Measurements from ENCODE around the gene TMEM260.
"Not testable (repeated sequence)": the region's sequence is repeated elsewhere in the genome, so short reads cannot be mapped to it uniquely, and the experiment has no call there.

TMEM260 gene

DNA sequence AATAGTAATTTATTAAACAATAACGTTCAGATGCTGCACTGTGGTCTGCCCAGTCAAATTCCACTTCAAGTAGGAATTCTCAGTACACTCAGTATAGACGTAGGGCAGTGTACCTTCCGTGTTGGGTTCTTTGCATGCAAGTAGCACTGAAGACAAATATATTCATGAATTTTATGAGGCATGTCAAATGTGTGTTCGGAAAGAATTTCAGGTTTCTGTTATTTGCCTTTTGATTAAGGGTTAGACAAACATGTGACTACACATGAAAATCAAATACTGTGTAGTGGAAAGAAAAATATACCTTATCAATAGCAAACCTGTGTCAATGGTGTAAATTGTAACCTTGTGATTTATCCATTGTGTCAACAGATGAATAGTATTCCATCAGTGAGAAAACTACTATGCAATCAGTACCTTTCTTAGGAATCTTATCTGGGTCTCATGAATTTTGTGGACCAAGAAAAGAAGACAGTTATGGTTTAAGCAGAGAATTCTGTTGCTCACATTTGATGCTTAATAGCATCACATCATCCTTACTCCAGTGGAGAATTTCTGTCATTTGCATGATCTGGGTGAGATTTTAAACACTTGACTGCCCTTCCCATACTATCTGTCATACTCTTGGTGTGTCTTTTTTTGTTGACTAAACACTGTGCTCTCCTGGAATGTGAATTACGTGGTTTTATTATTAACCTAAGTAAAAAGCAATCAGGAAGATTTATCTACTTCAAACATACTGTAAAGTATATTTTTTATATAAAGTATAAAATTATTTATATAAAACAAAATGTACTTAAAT lies 13.3 kb downstream of the TMEM260 start:
- no peak for TF ChIP-seq TAF1 (IDR thresholded peaks at IDR 0.05; ENCODE audit: low read depth, low read length)
- TF ChIP-seq POLR2AphosphoS5 (IDR thresholded peaks at IDR 0.05; ENCODE audit: low read depth, low read length), result no peak
- TF ChIP-seq SPI1 (IDR thresholded peaks at IDR 0.05; ENCODE audit: low read depth, low read length), result no peak
- TF ChIP-seq POU2F2 (IDR thresholded peaks at IDR 0.05; ENCODE audit: low read depth, low read length), result no peak
- TF ChIP-seq POLR2A (IDR thresholded peaks at IDR 0.05; ENCODE audit: low read depth, low read length), result no peak
- no peak for TF ChIP-seq PAX5 (IDR thresholded peaks at IDR 0.05; ENCODE audit: insufficient read depth, low read length, severe bottlenecking)
- DNase-seq (ENCODE audit: insufficient read length, low spot score) (no peak), FAIRE-seq (no peak)

DNA sequence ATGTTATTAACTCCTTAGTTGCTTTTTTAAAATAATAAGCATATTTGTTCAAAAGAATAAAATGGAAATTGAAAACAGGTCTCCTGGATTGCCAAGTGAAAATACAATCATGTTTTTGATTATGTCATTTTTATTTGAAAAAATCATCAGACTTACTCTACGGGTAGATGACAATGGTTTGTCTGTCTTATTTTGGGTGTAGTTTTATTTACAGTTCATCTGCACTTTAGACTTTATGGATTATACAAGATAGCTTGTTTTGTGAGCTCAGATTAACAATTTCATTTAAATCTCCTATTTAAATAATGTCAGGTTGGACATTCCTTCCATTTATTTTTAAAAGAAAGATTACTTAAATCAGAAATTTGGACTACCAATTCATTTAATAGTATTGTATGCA lies 14.8 kb downstream of the TMEM260 start:
- no peak for FAIRE-seq

DNA sequence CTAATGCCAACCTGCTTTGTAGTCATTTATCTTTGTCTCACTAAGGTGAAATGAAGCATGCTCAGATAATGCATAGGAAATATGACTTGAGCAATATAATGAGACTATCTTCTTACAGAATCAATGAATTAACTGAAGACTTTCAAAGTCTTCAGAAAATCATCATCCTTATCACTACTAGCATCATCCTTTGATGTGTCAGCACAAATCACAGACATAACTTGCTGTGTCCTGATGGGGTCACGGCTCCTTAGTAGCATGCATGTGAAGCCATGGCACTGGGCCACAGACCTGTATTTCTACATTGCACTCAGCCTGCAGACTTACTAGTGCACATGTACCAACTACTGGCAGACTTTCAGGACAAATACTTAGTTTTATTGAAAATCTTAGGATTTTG lies 18.9 kb downstream of the TMEM260 start:
- FAIRE-seq (no peak), DNase-seq (ENCODE audit: insufficient read length, low spot score) (no peak)
- TF ChIP-seq PAX5 (IDR thresholded peaks at IDR 0.05; ENCODE audit: insufficient read depth, low read length, severe bottlenecking) (no peak), POLR2AphosphoS5 (IDR thresholded peaks at IDR 0.05; ENCODE audit: low read depth, low read length) (no peak), POLR2A (IDR thresholded peaks at IDR 0.05; ENCODE audit: low read depth, low read length) (no peak), TAF1 (IDR thresholded peaks at IDR 0.05; ENCODE audit: low read depth, low read length) (no peak), SPI1 (IDR thresholded peaks at IDR 0.05; ENCODE audit: low read depth, low read length) (no peak), POU2F2 (IDR thresholded peaks at IDR 0.05; ENCODE audit: low read depth, low read length) (no peak)

More for the DNA sequence above, 14.8 kb downstream of the TMEM260 start:
- no peak for DNase-seq (ENCODE audit: insufficient read length, low spot score)
- TF ChIP-seq SPI1 (IDR thresholded peaks at IDR 0.05; ENCODE audit: low read depth, low read length) (no peak), POU2F2 (IDR thresholded peaks at IDR 0.05; ENCODE audit: low read depth, low read length) (no peak)

DNA sequence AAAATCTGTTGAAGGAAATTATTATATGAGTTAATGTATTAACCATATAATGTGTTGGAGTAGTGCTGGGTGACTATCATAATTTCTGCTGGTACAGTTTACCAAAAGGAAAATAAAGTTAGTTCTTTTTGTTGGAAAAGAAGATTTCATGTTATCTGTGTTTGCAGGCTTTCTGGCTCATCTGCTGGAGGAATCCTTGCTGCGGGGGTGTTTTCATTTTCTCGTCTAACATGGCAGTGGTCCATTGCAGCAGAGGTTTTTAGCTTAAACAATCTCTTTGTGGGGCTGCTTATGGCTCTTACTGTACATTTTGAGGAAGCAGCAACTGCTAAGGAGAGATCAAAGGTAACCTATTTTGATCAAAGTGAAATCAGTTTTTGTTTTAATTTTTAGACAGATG lies 24.1 kb downstream of the TMEM260 start:
- no peak for TF ChIP-seq POLR2AphosphoS5 (IDR thresholded peaks at IDR 0.05; ENCODE audit: low read depth, low read length)
- TF ChIP-seq POLR2A (IDR thresholded peaks at IDR 0.05; ENCODE audit: low read depth, low read length), result no peak
- no peak for TF ChIP-seq POU2F2 (IDR thresholded peaks at IDR 0.05; ENCODE audit: low read depth, low read length)
- TF ChIP-seq SPI1 (IDR thresholded peaks at IDR 0.05; ENCODE audit: low read depth, low read length), result no peak
- TF ChIP-seq TAF1 (IDR thresholded peaks at IDR 0.05; ENCODE audit: low read depth, low read length), result no peak
- no peak for TF ChIP-seq PAX5 (IDR thresholded peaks at IDR 0.05; ENCODE audit: insufficient read depth, low read length, severe bottlenecking)
- DNase-seq (ENCODE audit: insufficient read length, low spot score), result no peak
- no peak for FAIRE-seq

- FAIRE-seq (no peak), DNase-seq (ENCODE audit: insufficient read length, low spot score) (no peak)
- TF ChIP-seq POLR2AphosphoS5 (IDR thresholded peaks at IDR 0.05; ENCODE audit: low read depth, low read length), result no peak
- no peak for TF ChIP-seq SPI1 (IDR thresholded peaks at IDR 0.05; ENCODE audit: low read depth, low read length)
- no peak for TF ChIP-seq PAX5 (IDR thresholded peaks at IDR 0.05; ENCODE audit: insufficient read depth, low read length, severe bottlenecking)
- TF ChIP-seq POLR2A (IDR thresholded peaks at IDR 0.05; ENCODE audit: low read depth, low read length), result no peak
- no peak for TF ChIP-seq POU2F2 (IDR thresholded peaks at IDR 0.05; ENCODE audit: low read depth, low read length)
- no peak for TF ChIP-seq TAF1 (IDR thresholded peaks at IDR 0.05; ENCODE audit: low read depth, low read length)
Observed at GRCh38 chr14:56608689-56609088, 29.1 kb downstream of the TMEM260 start.

- not testable (repeated sequence) for DNase-seq (ENCODE audit: insufficient read length, low spot score); FAIRE-seq
Observed at GRCh38 chr14:56611663-56612062, 32.1 kb downstream of the TMEM260 start.

- DNase-seq (ENCODE audit: insufficient read length, low spot score), result no peak
Observed at GRCh38 chr14:56617084-56617483, 37.5 kb downstream of the TMEM260 start.

GRCh38 chr14:56630707-56631106 lies 51.1 kb downstream of the TMEM260 start:
- no peak for DNase-seq (ENCODE audit: insufficient read length, low spot score)
- TF ChIP-seq POU2F2 (IDR thresholded peaks at IDR 0.05; ENCODE audit: low read depth, low read length), result no peak
- TF ChIP-seq POLR2AphosphoS5 (IDR thresholded peaks at IDR 0.05; ENCODE audit: low read depth, low read length), result no peak
- TF ChIP-seq SPI1 (IDR thresholded peaks at IDR 0.05; ENCODE audit: low read depth, low read length), result no peak
- TF ChIP-seq TAF1 (IDR thresholded peaks at IDR 0.05; ENCODE audit: low read depth, low read length), result no peak
- FAIRE-seq, result no peak

More at GRCh38 chr14:56617084-56617483, 37.5 kb downstream of the TMEM260 start:
- no peak for FAIRE-seq
- TF ChIP-seq POLR2AphosphoS5 (IDR thresholded peaks at IDR 0.05; ENCODE audit: low read depth, low read length) (no peak), TAF1 (IDR thresholded peaks at IDR 0.05; ENCODE audit: low read depth, low read length) (no peak), POLR2A (IDR thresholded peaks at IDR 0.05; ENCODE audit: low read depth, low read length) (no peak), POU2F2 (IDR thresholded peaks at IDR 0.05; ENCODE audit: low read depth, low read length) (no peak), SPI1 (IDR thresholded peaks at IDR 0.05; ENCODE audit: low read depth, low read length) (no peak), PAX5 (IDR thresholded peaks at IDR 0.05; ENCODE audit: insufficient read depth, low read length, severe bottlenecking) (no peak)

GRCh38 chr14:56632195-56632594 lies 52.6 kb downstream of the TMEM260 start:
- TF ChIP-seq SPI1 (IDR thresholded peaks at IDR 0.05; ENCODE audit: low read depth, low read length), result no peak
- no peak for TF ChIP-seq POU2F2 (IDR thresholded peaks at IDR 0.05; ENCODE audit: low read depth, low read length)
- TF ChIP-seq POLR2AphosphoS5 (IDR thresholded peaks at IDR 0.05; ENCODE audit: low read depth, low read length), result no peak
- TF ChIP-seq TAF1 (IDR thresholded peaks at IDR 0.05; ENCODE audit: low read depth, low read length), result no peak
- no peak for TF ChIP-seq POLR2A (IDR thresholded peaks at IDR 0.05; ENCODE audit: low read depth, low read length)
- no peak for TF ChIP-seq PAX5 (IDR thresholded peaks at IDR 0.05; ENCODE audit: insufficient read depth, low read length, severe bottlenecking)
- FAIRE-seq, result no peak
- no peak for DNase-seq (ENCODE audit: insufficient read length, low spot score)

- DNase-seq (ENCODE audit: insufficient read length, low spot score) (no peak), FAIRE-seq (no peak)
- TF ChIP-seq POLR2A (IDR thresholded peaks at IDR 0.05; ENCODE audit: low read depth, low read length) (no peak), SPI1 (IDR thresholded peaks at IDR 0.05; ENCODE audit: low read depth, low read length) (no peak), PAX5 (IDR thresholded peaks at IDR 0.05; ENCODE audit: insufficient read depth, low read length, severe bottlenecking) (no peak), POLR2AphosphoS5 (IDR thresholded peaks at IDR 0.05; ENCODE audit: low read depth, low read length) (no peak), POU2F2 (IDR thresholded peaks at IDR 0.05; ENCODE audit: low read depth, low read length) (no peak), TAF1 (IDR thresholded peaks at IDR 0.05; ENCODE audit: low read depth, low read length) (no peak)
Observed at GRCh38 chr14:56633544-56633943, 53.9 kb downstream of the TMEM260 start.

Data from GM12891 (cell line).